GM12865 (cell line): ENCODE measurements around the gene NEK1.

Experiments used
- DNase-seq: peaks from one replicate; pipeline ENCODE4 v3.0.0; 2010; ENCODE audit warnings: low read depth
- H3K4me3 ChIP-seq: 2 replicates; pipeline ENCODE4 v1.5.1; 2011; ENCODE audit warnings: mild to moderate bottlenecking, low read depth, low read length, control low read depth
- CTCF ChIP-seq: IDR thresholded peaks from 2 replicates; pipeline ENCODE4 v1.5.1; 2011; ENCODE audit warnings: low read length, control low read depth, low read depth, inconsistent platforms; ENCODE audit not compliant: insufficient read depth; ENCODE audit errors: missing control alignments

Gene NEK1

GRCh38 chr4:169372791-169373190 is 239.6 kb downstream of the NEK1 start:
- no peak for TF ChIP-seq CTCF
- H3K4me3 ChIP-seq = no peak overlapping the region
- DNase-seq = no peak

- no peak for TF ChIP-seq CTCF
- no peak for DNase-seq
- no peak overlapping the region for H3K4me3 ChIP-seq
These were observed 242.7 kb downstream of the NEK1 start for GRCh38 chr4:169369634-169370033.

- no peak for DNase-seq
- no peak for TF ChIP-seq CTCF
- H3K4me3 ChIP-seq = no peak overlapping the region
These were observed 244.6 kb downstream of the NEK1 start for GRCh38 chr4:169367826-169368225.

- DNase-seq = no peak
- H3K4me3 ChIP-seq = no peak overlapping the region
- TF ChIP-seq CTCF = no peak
These were observed 245.6 kb downstream of the NEK1 start for GRCh38 chr4:169366821-169367220.

GRCh38 chr4:169362607-169363006 is 249.8 kb downstream of the NEK1 start:
- no peak for DNase-seq
- no peak for TF ChIP-seq CTCF

GRCh38 chr4:169361756-169362155 is 250.6 kb downstream of the NEK1 start:
- DNase-seq = no peak
- H3K4me3 ChIP-seq = no peak overlapping the region

More at GRCh38 chr4:169362607-169363006, 249.8 kb downstream of the NEK1 start:
- no peak overlapping the region for H3K4me3 ChIP-seq

GRCh38 chr4:169359961-169360360 is 252.4 kb downstream of the NEK1 start:
- TF ChIP-seq CTCF = no peak
- H3K4me3 ChIP-seq = no peak overlapping the region
- DNase-seq = no peak

More at GRCh38 chr4:169361756-169362155, 250.6 kb downstream of the NEK1 start:
- no peak for TF ChIP-seq CTCF
